HepG2 (cell line): ENCODE results near the gene CCDC69. TPM values are rescaled to one million over a fixed set of nuclear protein-coding genes. Genes with fewer than 3 reads are reported as not detected.

ENCODE experiments used
- ATAC-seq: fragments of 200-7000 bp; cut with Tn5 transposase; 3 replicates; pipeline ENCODE4 v1.9.1; 2020; ENCODE audit warnings: mild to moderate bottlenecking, moderate library complexity
- Bru-seq: library from RNA; stranded (reverse); fragments of 400-500 nt; gene quantifications from one replicate; lab custom pipeline; 2021; lab: Mats Ljungman, UMichigan
- BruChase-seq, 2 experiments: library from RNA; stranded (reverse); fragments of 400-500 nt; gene quantifications; one replicate each; lab custom pipeline; 2021; lab: Mats Ljungman, UMichigan
- BruUV-seq: library from RNA; stranded (reverse); fragments of 400-500 nt; replicated peaks from 2 replicates; lab custom pipeline; 2021; lab: Mats Ljungman, UMichigan
- CTCF ChIA-PET: fragments of 300-600 bp; formaldehyde crosslinking; extraction: SDS; loops from one replicate; lab custom pipeline; 2021; ENCODE audit warnings: low total read pairs, inconsistent platforms, low intra/inter-chr PET ratio; lab: Yijun Ruan, JAX
- POLR2A ChIA-PET: fragments of 350-600 bp; sonication (Branson Sonifier 250); formaldehyde crosslinking; loops from one replicate; lab custom pipeline; 2020; ENCODE audit warnings: antibody characterized with exemption, inconsistent platforms; lab: Yijun Ruan, JAX
- DNase-seq: peaks from one replicate; pipeline ENCODE4 v3.0.0-alpha.2; 2015; ENCODE audit warnings: low spot score
- FAIRE-seq: peaks from 3 replicates; lab custom pipeline; 2011; peaks lifted over from hg19 to GRCh38; lab: Jason Lieb, UNC
- H2AFZ ChIP-seq: one replicate; pipeline ENCODE4 v1.6.1; 2011; ENCODE audit warnings: low read length, inconsistent platforms
- H3K27ac ChIP-seq: fragments of 300-600 bp; 3 replicates; pipeline ENCODE4 v1.8.0; 2011; ENCODE audit warnings: mixed run types, mild to moderate bottlenecking, mixed read lengths, low read length, inconsistent platforms; ENCODE audit not compliant: insufficient read depth; ENCODE audit errors: extremely low read length
- H3K27me3 ChIP-seq, 2 experiments: fragments of 200-600 bp in 1 of 2; 2 replicates in 1 of 2; 3 replicates in 1 of 2; pipeline versions ENCODE4 v1.6.0 to v1.8.0; 2011; ENCODE audit warnings: low read length in 2 of 2, mild to moderate bottlenecking in 2 of 2, moderate library complexity in 2 of 2, inconsistent platforms in 1 of 2; ENCODE audit not compliant: insufficient read depth in 2 of 2, control insufficient read depth in 1 of 2
- H3K36me3 ChIP-seq, 2 experiments: fragments of 200-600 bp in 1 of 2; replicated peaks in 1 of 2; 2 replicates in 1 of 2; 3 replicates in 1 of 2; pipeline versions ENCODE4 v1.5.1 to v1.8.0; 2011; ENCODE audit warnings: low read length in 2 of 2, inconsistent platforms in 1 of 2; ENCODE audit not compliant: insufficient read depth in 2 of 2, control insufficient read depth in 1 of 2
- H3K4me1 ChIP-seq: 2 replicates; pipeline ENCODE4 v1.5.1; 2012; ENCODE audit warnings: low read length, inconsistent platforms; ENCODE audit not compliant: insufficient read depth
- H3K4me2 ChIP-seq: 2 replicates; pipeline ENCODE4 v1.6.0; 2011; ENCODE audit warnings: low read depth, low read length, inconsistent platforms
- H3K4me3 ChIP-seq, 3 experiments: fragments of 200-600 bp in 1 of 3; sonication (generic), shearing (Covaris generic) in 1 of 3; replicated peaks in 1 of 3; 2 replicates each; pipeline ENCODE4 v1.5.1; 2011 to 2016; ENCODE audit warnings: low read length in 3 of 3, inconsistent platforms in 2 of 3, low read depth in 2 of 3, mild to moderate bottlenecking in 2 of 3, control low read depth in 1 of 3, mixed read lengths in 1 of 3; ENCODE audit not compliant: insufficient read depth in 1 of 3
- H3K79me2 ChIP-seq: one replicate; pipeline ENCODE4 v1.6.1; 2011; ENCODE audit warnings: low read length, inconsistent platforms; ENCODE audit not compliant: insufficient read depth
- H3K9ac ChIP-seq: 2 replicates; pipeline ENCODE4 v1.6.0; 2011; ENCODE audit warnings: mild to moderate bottlenecking, low read depth, low read length, inconsistent platforms; ENCODE audit not compliant: insufficient read depth
- H3K9me3 ChIP-seq: 2 replicates; pipeline ENCODE4 v1.5.1; 2012; ENCODE audit warnings: mild to moderate bottlenecking, low read length
- H4K20me1 ChIP-seq: 2 replicates; pipeline ENCODE4 v1.6.0; 2011; ENCODE audit warnings: inconsistent platforms, mild to moderate bottlenecking, low read length, moderate library complexity; ENCODE audit not compliant: insufficient read depth
- BHLHE40 ChIP-seq: IDR thresholded peaks from 2 replicates; pipeline ENCODE4 v1.6.1; 2011; ENCODE audit warnings: low read length, improper control_type of control experiment
- RAD21 ChIP-seq: fragments of 450-650 bp; formaldehyde crosslinking; IDR thresholded peaks from 2 replicates; pipeline ENCODE4 v1.5.0; 2020; ENCODE audit warnings: mild to moderate bottlenecking
- ZBTB40 ChIP-seq, 2 experiments: fragments of 450-650 bp in 1 of 2; sonication (generic) in 1 of 2; formaldehyde crosslinking in 1 of 2; IDR thresholded peaks; 2 replicates each; pipeline versions ENCODE4 v1.6.1 to v1.8.0; 2016 to 2022; ENCODE audit warnings: antibody characterized with exemption in 1 of 2, mild to moderate bottlenecking in 1 of 2, missing genetic modification reagents in 1 of 2
- ZNF510 ChIP-seq: sonication (generic); formaldehyde crosslinking; IDR thresholded peaks from 2 replicates; pipeline ENCODE4 v1.4.0; 2020; ENCODE audit warnings: low read depth, mild to moderate bottlenecking, missing genetic modification reagents
- ZNF781 ChIP-seq: sonication (generic); formaldehyde crosslinking; IDR thresholded peaks from 2 replicates; pipeline ENCODE4 v1.5.1; 2020; ENCODE audit warnings: borderline replicate concordance, mild to moderate bottlenecking, missing genetic modification reagents; ENCODE audit errors: not compliant biosample characterization
- ZSCAN22 ChIP-seq: sonication (generic); formaldehyde crosslinking; IDR thresholded peaks from 2 replicates; pipeline ENCODE4 v1.4.0; 2020; ENCODE audit warnings: mild to moderate bottlenecking, missing genetic modification reagents
- ZSCAN29 ChIP-seq: sonication (generic); formaldehyde crosslinking; conservative IDR thresholded peaks from 2 replicates; pipeline ENCODE4 v1.4.0; 2020; ENCODE audit warnings: mild to moderate bottlenecking, missing genetic modification reagents
- WGBS: methylation state at CpG from one replicate; pipeline ENCODE4 v1.1.6; 2017; ENCODE audit warnings: low lambda C conversion rate; 5-methylcytosine and 5-hydroxymethylcytosine counted together
- in situ Hi-C: cut with HindIII; loops from 2 replicates; pipeline ENCODE4 v1.10.0; 2017; ENCODE audit warnings: low pct_unique_long_range_greater_than_20kb; ENCODE audit not compliant: extremely low pct_ligation_motif_present
- intact Hi-C: fragments of 100-400 bp; cut with micrococcal nuclease; formaldehyde crosslinking; loops from one replicate; pipeline ENCODE4 v1.10.0; 2022; ENCODE audit not compliant: unreplicated experiment
- long read RNA-seq, 2 experiments: library from RNA in 1 of 2; library from polyadenylated mRNA in 1 of 2; stranded (forward) in 1 of 2; unstranded in 1 of 2; transcript quantifications; one replicate each; pipeline ENCODE4 v2.0.0, GENCODE V29; 2019 to 2022
- polyA minus RNA-seq, 3 experiments: library from RNA; depleted of rRNA, polyadenylated mRNA; stranded (reverse); fragments of >200 nt; gene quantifications; 2 replicates each; pipeline ENCODE4 v1.2.3, GENCODE V29; 2011; ENCODE audit warnings: low replicate concordance in 1 of 3
- polyA plus RNA-seq, 8 experiments: library from polyadenylated mRNA; depleted of rRNA in 3 of 8; stranded (reverse) in 7 of 8; unstranded in 1 of 8; fragments of >200 nt; fragmentation: Illumina TruSeq in 4 of 8; extraction: Trizol in 4 of 8; gene quantifications; 2 replicates each; pipeline versions ENCODE4 v1.2.1 to v1.2.3, GENCODE V29; 2011 to 2016; ENCODE audit warnings: low read depth in 4 of 8, missing spikeins in 1 of 8, mixed read lengths in 1 of 8; ENCODE audit not compliant: insufficient read depth in 1 of 8
- total RNA-seq, 5 experiments: library from RNA; depleted of rRNA; stranded (reverse); fragments of >200 nt; fragmentation: Illumina TruSeq; extraction: Trizol; gene quantifications; 2 replicates each; pipeline ENCODE4 v1.2.3, GENCODE V29; 2016; ENCODE audit warnings: low read depth in 1 of 5

Gene CCDC69
- 45.2 and 46.3 TPM in 2 replicates for total RNA-seq (2016; rRNA removed; fragmentation: Illumina TruSeq; extraction: Trizol)
- total RNA-seq (2016; cell fraction: cytosol; rRNA removed; fragmentation: Illumina TruSeq; extraction: Trizol; ENCODE audit: low read depth): 55.5 and 59.1 TPM in 2 replicates
- 40.1 and 44.9 TPM in 2 replicates for total RNA-seq (2016; cell fraction: insoluble cytoplasmic fraction; rRNA removed; fragmentation: Illumina TruSeq; extraction: Trizol)
- total RNA-seq (2016; cell fraction: membrane; rRNA removed; fragmentation: Illumina TruSeq; extraction: Trizol): 122 and 135 TPM in 2 replicates
- 20.8 and 25.7 TPM in 2 replicates for total RNA-seq (2016; cell fraction: nucleus; rRNA removed; fragmentation: Illumina TruSeq; extraction: Trizol)
- 12.2 and 14.4 TPM in 2 replicates for polyA plus RNA-seq (2011; rRNA removed)
- polyA plus RNA-seq (2011; cell fraction: cytosol; rRNA removed): 10.9 and 17.9 TPM in 2 replicates
- 5.2 and 8.5 TPM in 2 replicates for polyA plus RNA-seq (2011; cell fraction: nucleus; rRNA removed)
- 11.3 and 12.9 TPM in 2 replicates for polyA plus RNA-seq (2012)
- polyA plus RNA-seq (2016; cell fraction: cytosol; fragmentation: Illumina TruSeq; extraction: Trizol; ENCODE audit: low read depth): 76.9 and 83.3 TPM in 2 replicates
- 49.2 and 57.5 TPM in 2 replicates for polyA plus RNA-seq (2016; cell fraction: insoluble cytoplasmic fraction; fragmentation: Illumina TruSeq; extraction: Trizol; ENCODE audit: low read depth)
- 129 and 152 TPM in 2 replicates for polyA plus RNA-seq (2016; cell fraction: membrane; fragmentation: Illumina TruSeq; extraction: Trizol; ENCODE audit: low read depth)
- 30.6 and 33.2 TPM in 2 replicates for polyA plus RNA-seq (2016; cell fraction: nucleus; fragmentation: Illumina TruSeq; extraction: Trizol; ENCODE audit: insufficient read depth, low read depth)
- polyA minus RNA-seq (2011; rRNA and poly(A)+ RNA removed; ENCODE audit: low replicate concordance): 0.35 and 14.2 TPM in 2 replicates
- polyA minus RNA-seq (2011; cell fraction: cytosol; rRNA and poly(A)+ RNA removed): 5.0 and 5.8 TPM in 2 replicates
- polyA minus RNA-seq (2011; cell fraction: nucleus; rRNA and poly(A)+ RNA removed): 6.7 and 12.7 TPM in 2 replicates
- Bru-seq, nascent RNA: percentile 53 among the genes with signal in this experiment
- percentile 54 among the genes with signal in this experiment for BruChase-seq, experiment 1, labeled RNA remaining after a 6-hour chase
- BruChase-seq, experiment 2, labeled RNA remaining after a 2-hour chase: percentile 54 among the genes with signal in this experiment
- long read RNA-seq, experiment 1, transcript CCDC69-201 (9 exons, 3,451 nt): major isoform, 15 of 20 reads
- long read RNA-seq, experiment 1, partial matches to known transcripts: 2 of 20 reads
- long read RNA-seq, experiment 1, other reads (novel, unspliced or antisense): 3 of 20 reads
- long read RNA-seq, experiment 2, transcript CCDC69-201 (9 exons, 3,451 nt): major isoform, 17 of 45 reads
- long read RNA-seq, experiment 2, partial matches to known transcripts: 2 of 45 reads
- long read RNA-seq, experiment 2, other reads (novel, unspliced or antisense): 23 of 45 reads

- CTCF ChIA-PET: no interaction called here
- under 1% methylated on average over 31 of the region's 58 CpGs for WGBS
- no TSS peak for BruUV-seq
- H3K4me3 ChIP-seq: peak within 1 kb of the TSS; percentile 81 to 90 (median 87)
- H3K4me2 ChIP-seq: peak within 1 kb of the TSS; percentile 90
- no peaks in the 10 kb centered on the region; a peak in 1 of 5 replicates for H3K27me3 ChIP-seq
- H4K20me1 ChIP-seq: no peaks in the 10 kb centered on the region
- POLR2A ChIA-PET: interaction anchor here (0.8 to 2.5 kb wide), 11 partner anchors 9 to 203 kb away, joined by 3 to 89 read pairs (median 4); partner anchors contain the start of genes ANXA6, GM2A and GPX3
- peak within 1 kb of the TSS; percentile 75 for H3K9ac ChIP-seq
- H3K79me2 ChIP-seq: no peaks in the 10 kb centered on the region
- FAIRE-seq (no peak), DNase-seq (peak; percentile 52), ATAC-seq (peak; percentile 95)
- H3K4me1 ChIP-seq: peaks cover 29% of the 10 kb centered on the region
- intact Hi-C loops (loop anchor here (1.0 to 10.0 kb wide), 3 partner anchors 11 to 219 kb away; partner anchors contain the start of gene GM2A), in situ Hi-C loops (no loop called here)
- no peaks in the 10 kb centered on the region for H3K36me3 ChIP-seq
- H3K9me3 ChIP-seq: no peaks in the 10 kb centered on the region
- peak within 1 kb of the TSS; percentile 66 for H3K27ac ChIP-seq
- H2AFZ ChIP-seq: no peak within 1 kb of the TSS
- TF ChIP-seq RAD21: peak; percentile 41; the same call in 1 of the 2 replicates
- no peak for TF ChIP-seq ZSCAN22 (CRISPR knock-in tag)
- TF ChIP-seq ZNF781 (CRISPR knock-in tag): no peak
- TF ChIP-seq ZSCAN29: 0 out of 2 replicates have a peak, but pooled peaks have one; percentile 45
- TF ChIP-seq BHLHE40: no peak
- peak; percentile 56; the same call in 1 of the 2 replicates for TF ChIP-seq ZNF510 (CRISPR knock-in tag)
- TF ChIP-seq ZBTB40 (IDR thresholded peaks at IDR 0.05): no peak
- no peak for TF ChIP-seq ZBTB40 (CRISPR knock-in tag; IDR thresholded peaks at IDR 0.05)
Measured at GRCh38 chr5:151223447-151224264, at the start of gene CCDC69. CCDC69 (minus strand) TSS chr5:151224092; CDS start chr5:151223970, 122 bp downstream.
